CD4-positive, alpha-beta T cell treated with Interferon alpha-2 for 1 hour (primary cell): ENCODE results near the gene MARCHF2.
"Not testable (repeated sequence)": the region's sequence is repeated elsewhere in the genome, so short reads cannot be mapped to it uniquely, and the experiment has no call there.

Source experiments
- DNase-seq, 2 donors: peaks; one replicate each; pipeline ENCODE4 v3.0.0-alpha.2; 2020 to 2022

Gene MARCHF2

GRCh38 chr19:8413629-8413995 lies 507 bp downstream of the MARCHF2 start:
- DNase-seq = no peak

GRCh38 chr19:8416796-8417195 lies 3.7 kb downstream of the MARCHF2 start:
- DNase-seq = no peak

GRCh38 chr19:8421484-8422461 lies 8.7 kb downstream of the MARCHF2 start:
- DNase-seq = no peak

GRCh38 chr19:8423817-8424223 lies 10.7 kb downstream of the MARCHF2 start:
- DNase-seq = peak in 1 of 2 donors; percentile 73

- not testable (repeated sequence) for DNase-seq
Measured at GRCh38 chr19:8425331-8425730, 12.2 kb downstream of the MARCHF2 start.

- DNase-seq = no peak
Measured at GRCh38 chr19:8426283-8426682, 13.2 kb downstream of the MARCHF2 start.

GRCh38 chr19:8429044-8429443 lies 15.9 kb downstream of the MARCHF2 start:
- no peak for DNase-seq

- no peak for DNase-seq
Measured at GRCh38 chr19:8429826-8430225, 16.7 kb downstream of the MARCHF2 start.

- DNase-seq = no peak
Measured at GRCh38 chr19:8430650-8431049, 17.5 kb downstream of the MARCHF2 start.

GRCh38 chr19:8438236-8438635 lies 25.1 kb downstream of the MARCHF2 start:
- DNase-seq = no peak

- no peak for DNase-seq
Measured at GRCh38 chr19:8441725-8442544, 28.8 kb downstream of the MARCHF2 start.

GRCh38 chr19:8444140-8444676 lies 31.1 kb downstream of the MARCHF2 start:
- not testable (repeated sequence) for DNase-seq

GRCh38 chr19:8444677-8445487 lies 31.8 kb downstream of the MARCHF2 start, which contains the start of gene HNRNPM:
TSS of gene HNRNPM (plus strand) at chr19:8444975. CDS start at chr19:8444999, 24 bp downstream.
- DNase-seq = peak; percentile 100

- peak; percentile 18 to 49 for DNase-seq
Measured at GRCh38 chr19:8445488-8446001, 32.4 kb downstream of the MARCHF2 start.

GRCh38 chr19:8446061-8446709 lies 33.1 kb downstream of the MARCHF2 start:
- no peak for DNase-seq

- DNase-seq = no peak
Measured at GRCh38 chr19:8449830-8450229, 36.7 kb downstream of the MARCHF2 start.

GRCh38 chr19:8451377-8451776 lies 38.3 kb downstream of the MARCHF2 start:
- DNase-seq = no peak

GRCh38 chr19:8451885-8452284 lies 38.8 kb downstream of the MARCHF2 start:
- peak in 1 of 2 donors; percentile 19 for DNase-seq

GRCh38 chr19:8452446-8453123 lies 39.5 kb downstream of the MARCHF2 start:
- DNase-seq = no peak

- DNase-seq = no peak
Measured at GRCh38 chr19:8453616-8454015, 40.5 kb downstream of the MARCHF2 start.

- no peak for DNase-seq
Measured at GRCh38 chr19:8454218-8454617, 41.1 kb downstream of the MARCHF2 start.
